GM21619 (cell line): Measurements from ENCODE around the gene PKP2.

Experiments used
- ATAC-seq: cut with Tn5 transposase; IDR thresholded peaks from one replicate; pipeline ENCODE4 v1.9.1; 2021; ENCODE audit not compliant: unreplicated experiment

PKP2 gene

GRCh38 chr12:32819424-32819823 lies 77.2 kb downstream of the PKP2 start:
- no peak for ATAC-seq

DNA sequence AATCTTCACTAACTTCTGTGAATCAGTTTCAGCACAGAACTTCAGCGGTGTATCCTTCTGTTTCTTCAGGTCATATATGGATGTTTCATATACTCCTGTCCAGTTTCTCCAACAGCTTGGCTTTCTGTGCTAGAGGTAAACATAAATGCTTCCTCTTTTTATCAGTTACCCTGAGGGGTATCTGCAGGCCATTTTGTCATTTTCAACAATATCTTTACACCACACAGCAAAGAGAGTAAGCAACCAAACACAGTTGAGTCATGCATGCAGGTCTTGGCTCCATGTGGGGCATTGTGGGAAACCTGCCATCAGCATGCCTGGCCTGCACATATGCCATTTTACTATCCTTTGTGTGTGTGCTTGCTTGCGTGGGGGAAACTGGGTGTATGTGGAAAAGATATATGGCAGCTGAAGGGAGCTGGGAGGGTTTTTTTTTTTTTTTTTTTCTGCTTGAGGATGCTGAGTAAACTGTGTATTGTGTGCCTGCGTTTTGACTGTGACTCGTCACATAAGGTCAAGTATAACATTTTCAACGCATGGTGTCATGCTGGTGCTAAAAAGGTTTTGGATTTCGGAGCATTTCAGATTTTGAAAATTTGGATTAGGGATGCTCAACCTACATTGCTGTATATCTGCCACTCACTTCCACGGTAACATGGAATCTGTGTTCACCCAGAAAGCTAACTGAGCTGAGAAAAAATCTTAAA lies 84.7 kb downstream of the PKP2 start:
- no peak for ATAC-seq

DNA sequence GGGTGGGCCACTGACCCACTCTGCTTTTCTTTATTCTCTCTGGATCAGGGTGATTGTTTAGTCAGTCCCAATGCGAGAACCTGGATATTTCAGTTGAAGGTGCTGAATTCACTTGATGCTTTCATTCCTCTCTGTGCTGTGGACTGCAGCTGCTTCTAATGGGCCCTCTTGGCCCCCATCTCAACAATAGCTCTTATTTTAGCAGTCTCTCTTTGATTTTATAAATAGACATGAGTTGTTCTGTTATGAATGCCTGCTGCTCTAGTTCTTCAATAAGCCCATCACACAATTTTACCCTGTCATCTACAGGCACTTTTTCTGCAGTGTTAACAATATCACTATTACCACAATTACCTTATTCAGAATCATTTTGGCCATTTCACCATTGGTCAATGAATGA lies 86.7 kb downstream of the PKP2 start:
- no peak for ATAC-seq

DNA sequence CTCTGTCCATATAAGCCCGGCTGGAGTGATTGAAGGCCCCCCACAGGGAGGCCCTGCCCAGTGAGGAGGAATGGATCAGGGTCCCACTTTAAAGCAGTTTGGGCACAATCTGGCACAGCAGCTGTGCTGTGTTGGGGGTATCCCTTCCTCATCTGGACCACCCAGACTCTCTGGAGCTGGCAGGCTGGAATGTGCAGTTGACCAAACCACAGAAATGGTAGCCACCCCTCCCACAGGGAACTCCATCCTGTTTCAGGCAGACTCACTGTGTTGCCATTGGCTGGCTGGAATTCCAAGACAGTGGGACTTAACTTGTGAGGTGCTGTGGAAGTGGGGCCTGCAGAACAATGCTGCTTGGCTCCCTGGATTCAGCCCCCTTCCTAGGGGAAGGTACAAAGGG lies 87.4 kb downstream of the PKP2 start:
- ATAC-seq = no peak

DNA sequence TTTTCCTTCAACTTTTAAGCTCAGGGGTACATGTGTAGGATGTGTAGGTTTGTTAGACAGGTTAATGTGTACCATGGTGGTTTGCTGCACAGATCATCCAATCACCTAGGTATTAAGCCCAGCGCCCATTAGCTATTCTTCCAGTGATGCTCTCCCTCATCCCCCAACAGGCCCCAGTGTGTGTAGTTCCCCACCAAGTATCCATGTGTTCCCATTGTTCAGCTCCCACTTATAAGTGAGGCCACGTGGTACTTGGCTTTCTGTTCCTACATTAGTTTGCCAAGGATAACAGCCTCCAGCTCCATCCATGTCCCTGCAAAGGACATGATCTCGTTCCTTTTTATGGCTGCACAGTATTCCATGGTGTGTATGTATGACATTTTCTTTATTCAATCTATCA lies 92.3 kb downstream of the PKP2 start:
- ATAC-seq = no peak

DNA sequence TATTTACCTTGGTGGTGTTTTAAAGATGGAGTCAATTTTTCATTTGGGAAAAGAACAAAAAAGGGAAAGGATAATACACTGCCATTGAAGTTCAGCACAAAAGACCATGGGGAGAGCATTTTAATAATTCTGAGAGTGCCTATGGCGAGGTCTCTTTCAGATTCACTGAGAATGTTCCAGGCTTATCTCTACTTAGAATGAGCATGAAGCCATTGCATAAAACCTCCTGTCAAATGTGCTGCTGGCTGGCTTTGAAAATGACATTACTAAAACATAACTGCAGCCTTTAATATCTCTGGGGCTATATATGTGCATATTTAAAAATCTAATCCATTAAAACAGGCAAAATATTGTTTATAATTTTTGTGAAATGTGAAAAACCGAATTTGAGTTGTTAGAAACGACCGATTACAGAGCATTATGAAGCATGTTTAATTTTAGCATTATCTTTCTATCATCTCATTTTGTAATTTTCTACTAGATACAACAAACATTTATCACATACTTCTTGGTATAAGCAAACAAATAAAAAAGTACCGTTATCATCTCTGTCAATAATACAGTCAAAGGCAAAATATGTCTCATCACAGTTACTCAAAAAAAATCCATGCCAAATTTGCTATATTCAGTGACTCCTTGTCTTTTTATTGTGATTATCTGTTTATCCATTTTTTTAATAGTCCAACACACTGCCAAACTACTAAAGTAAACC lies 95.2 kb downstream of the PKP2 start:
- no peak for ATAC-seq

GRCh38 chr12:32794281-32794680 lies 102.3 kb downstream of the PKP2 start:
- ATAC-seq = no peak

- ATAC-seq = no peak
Measured at GRCh38 chr12:32789916-32790315, 106.7 kb downstream of the PKP2 start.

GRCh38 chr12:32789446-32789845 lies 107.1 kb downstream of the PKP2 start:
- ATAC-seq = no peak

DNA sequence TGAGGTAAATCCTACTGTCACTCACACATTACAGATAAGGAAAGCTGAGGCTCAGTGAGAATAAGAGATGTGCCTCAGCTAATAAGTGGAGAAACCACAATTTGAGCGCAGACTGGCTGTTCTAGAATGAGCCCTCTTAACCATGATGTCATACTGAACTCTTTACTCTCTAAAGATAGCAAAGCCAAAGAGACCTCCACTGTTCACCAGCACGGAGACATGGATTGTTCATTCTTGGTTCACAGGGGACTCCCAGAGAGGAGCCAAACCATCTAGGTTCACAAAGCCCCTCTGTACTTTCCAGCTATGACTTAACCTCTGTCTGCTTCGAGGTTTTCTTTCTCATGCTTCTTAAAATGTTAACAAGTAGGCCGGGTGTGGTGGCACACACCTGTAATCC lies 108.2 kb downstream of the PKP2 start:
- ATAC-seq = no peak

- no peak for ATAC-seq
Measured at GRCh38 chr12:32785557-32785956, 111.0 kb downstream of the PKP2 start.

DNA sequence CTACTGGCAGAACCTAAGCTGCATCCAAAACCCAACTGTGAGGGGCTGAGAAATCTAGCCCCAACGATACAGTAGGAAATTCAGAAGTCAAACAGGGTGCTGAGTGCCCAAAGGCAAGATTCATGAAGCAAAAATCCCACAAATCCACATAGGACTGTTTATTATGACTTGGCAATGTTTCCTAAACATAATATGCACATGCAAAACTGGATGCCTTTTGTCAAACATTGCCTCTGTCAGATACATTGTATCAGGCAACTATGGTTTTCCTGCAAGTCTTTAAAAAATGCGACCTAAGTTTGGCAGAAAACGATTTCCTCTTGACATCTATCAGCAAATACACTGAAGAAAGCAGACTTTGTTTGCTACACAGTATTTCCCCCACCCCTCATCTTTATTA lies 113.5 kb downstream of the PKP2 start:
- ATAC-seq = no peak

GRCh38 chr12:32780071-32780470 lies 116.5 kb downstream of the PKP2 start:
- no peak for ATAC-seq

GRCh38 chr12:32777691-32778175 lies 118.8 kb downstream of the PKP2 start:
- no peak for ATAC-seq

DNA sequence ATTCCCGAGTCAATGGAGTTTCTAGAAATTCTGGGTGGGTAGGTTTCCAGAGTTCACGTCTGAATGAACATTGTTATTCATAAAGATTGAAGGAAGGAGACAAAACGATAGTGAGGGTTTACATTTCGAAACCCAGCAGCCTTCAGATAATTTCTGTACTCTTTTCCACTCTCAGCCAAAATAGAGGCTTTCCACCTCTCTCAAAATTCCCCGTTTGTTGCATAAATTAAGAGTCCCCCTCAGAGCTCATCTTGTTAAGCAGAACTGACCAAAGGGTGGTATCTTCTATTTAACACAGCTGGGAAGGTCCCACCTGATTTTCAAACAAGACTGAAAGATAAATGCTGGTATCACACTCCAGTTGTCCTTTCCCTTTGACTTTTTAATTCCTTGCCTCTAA lies 119.4 kb downstream of the PKP2 start:
- peak; percentile 71 for ATAC-seq

DNA sequence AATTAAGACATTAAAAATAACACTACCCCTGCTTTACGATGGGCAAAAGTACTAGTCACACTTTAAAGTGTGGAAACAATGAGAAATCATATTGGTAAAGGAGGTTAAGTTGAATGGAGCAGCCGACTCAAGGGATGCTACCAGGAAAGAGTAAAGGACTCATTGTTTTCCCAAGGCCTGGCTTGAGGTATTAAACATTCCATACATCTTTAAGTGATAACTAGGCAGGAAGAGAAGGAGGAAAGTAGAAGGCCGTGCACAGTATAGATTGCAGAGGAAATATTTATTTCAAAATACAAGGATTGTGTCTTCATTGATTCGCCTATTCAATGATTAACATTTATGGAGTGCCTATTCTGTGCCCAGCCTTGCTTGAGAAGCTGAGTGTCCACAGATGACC lies 120.3 kb downstream of the PKP2 start:
- no peak for ATAC-seq

DNA sequence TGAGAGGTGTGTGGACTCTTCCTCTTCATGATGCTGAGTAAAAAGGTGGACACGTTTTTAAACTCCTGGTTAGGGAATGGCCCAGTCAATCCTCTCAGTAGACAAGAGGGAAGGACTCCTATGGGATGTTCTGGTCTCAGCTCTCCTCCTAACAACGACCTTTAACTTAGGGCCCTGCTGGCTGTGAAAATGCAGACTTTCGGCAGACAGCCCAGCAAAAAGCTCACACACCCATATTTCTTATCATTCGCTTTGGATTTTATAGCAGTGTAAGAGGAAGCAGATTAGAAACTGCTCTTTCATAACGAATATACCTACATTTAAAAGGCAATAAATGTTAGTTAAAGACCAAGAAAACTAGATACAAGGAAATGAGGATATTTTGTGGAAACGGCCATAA lies 122.9 kb downstream of the PKP2 start:
- ATAC-seq = no peak

DNA sequence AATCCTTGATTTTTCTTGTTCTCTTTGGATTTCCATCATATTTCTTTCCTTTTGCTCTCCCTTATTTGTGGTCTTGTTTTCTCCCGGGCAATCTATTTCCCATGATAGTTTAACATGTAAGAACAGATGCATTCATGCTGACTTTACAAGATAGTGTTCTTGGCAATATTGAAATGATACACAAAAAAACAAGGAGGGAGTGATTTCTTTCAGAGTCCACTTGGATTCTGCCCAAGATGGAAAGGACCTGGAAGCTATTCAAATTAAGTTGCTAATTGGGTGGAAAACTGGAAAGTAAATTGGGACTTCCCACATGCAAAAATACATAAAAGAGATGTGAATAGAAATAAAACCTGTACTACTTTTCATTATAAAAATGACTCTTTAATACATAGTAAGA lies 126.4 kb downstream of the PKP2 start:
- no peak for ATAC-seq

- no peak for ATAC-seq
Measured at GRCh38 chr12:32768518-32768917, 128.1 kb downstream of the PKP2 start.

DNA sequence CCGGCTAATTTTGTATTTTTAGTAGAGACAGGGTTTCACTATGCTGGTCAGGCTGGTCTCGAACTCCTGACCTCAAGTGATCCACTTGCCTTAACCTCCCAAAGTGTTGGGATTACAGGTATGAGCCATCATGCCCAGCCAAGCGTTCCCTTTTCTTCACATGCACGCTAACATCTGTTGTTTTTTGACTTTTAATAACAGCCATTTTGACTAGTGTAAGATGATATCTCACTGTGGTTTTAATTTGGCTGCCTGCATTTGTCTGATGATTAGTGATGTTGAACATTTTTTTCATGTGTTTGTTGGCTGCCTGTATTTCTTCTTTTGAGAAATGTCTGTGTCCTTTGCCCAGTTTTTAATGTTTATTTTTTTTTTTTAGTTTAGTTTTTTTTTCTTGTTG lies 130.7 kb downstream of the PKP2 start:
- ATAC-seq = no peak

- no peak for ATAC-seq
Measured at GRCh38 chr12:32761716-32762115, 134.9 kb downstream of the PKP2 start.

- ATAC-seq = no peak
Measured at GRCh38 chr12:32757157-32757556, 139.4 kb downstream of the PKP2 start.
